Measurements from ENCODE around the gene CRIP3.

DNA sequence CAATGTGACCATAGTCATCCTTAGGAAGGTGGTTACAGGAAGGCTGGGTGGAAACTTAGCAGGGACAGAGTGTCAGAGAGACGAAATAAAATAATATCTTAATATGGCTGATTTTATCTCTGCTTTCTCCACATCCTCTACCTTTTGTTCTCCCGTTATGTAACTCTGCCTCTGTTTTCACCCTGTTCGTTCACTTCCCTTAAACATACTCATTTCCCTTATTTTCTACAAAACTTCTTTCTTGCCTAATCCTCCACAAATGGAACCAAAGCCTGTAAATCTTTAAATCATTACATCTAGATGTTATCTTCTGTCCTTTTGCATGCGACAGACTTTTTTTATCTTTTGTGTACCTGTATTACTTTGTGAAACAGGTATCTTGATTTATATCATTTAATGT lies 23.3 kb upstream of the CRIP3 start:
- TF ChIP-seq TEAD4 (CRISPR knock-in tag; IDR thresholded peaks at IDR 0.05) (no peak), NR1H2 (CRISPR knock-in tag; IDR thresholded peaks at IDR 0.05) (no peak), NR3C1 (CRISPR knock-in tag; conservative IDR thresholded peaks at IDR 0.05; ENCODE audit: low read depth) (no peak), ZNF232 (CRISPR knock-in tag; IDR thresholded peaks at IDR 0.05) (no peak), NFYB (CRISPR knock-in tag; conservative IDR thresholded peaks at IDR 0.05; ENCODE audit: low read depth) (no peak)
- TF ChIP-seq, protein P1, sequence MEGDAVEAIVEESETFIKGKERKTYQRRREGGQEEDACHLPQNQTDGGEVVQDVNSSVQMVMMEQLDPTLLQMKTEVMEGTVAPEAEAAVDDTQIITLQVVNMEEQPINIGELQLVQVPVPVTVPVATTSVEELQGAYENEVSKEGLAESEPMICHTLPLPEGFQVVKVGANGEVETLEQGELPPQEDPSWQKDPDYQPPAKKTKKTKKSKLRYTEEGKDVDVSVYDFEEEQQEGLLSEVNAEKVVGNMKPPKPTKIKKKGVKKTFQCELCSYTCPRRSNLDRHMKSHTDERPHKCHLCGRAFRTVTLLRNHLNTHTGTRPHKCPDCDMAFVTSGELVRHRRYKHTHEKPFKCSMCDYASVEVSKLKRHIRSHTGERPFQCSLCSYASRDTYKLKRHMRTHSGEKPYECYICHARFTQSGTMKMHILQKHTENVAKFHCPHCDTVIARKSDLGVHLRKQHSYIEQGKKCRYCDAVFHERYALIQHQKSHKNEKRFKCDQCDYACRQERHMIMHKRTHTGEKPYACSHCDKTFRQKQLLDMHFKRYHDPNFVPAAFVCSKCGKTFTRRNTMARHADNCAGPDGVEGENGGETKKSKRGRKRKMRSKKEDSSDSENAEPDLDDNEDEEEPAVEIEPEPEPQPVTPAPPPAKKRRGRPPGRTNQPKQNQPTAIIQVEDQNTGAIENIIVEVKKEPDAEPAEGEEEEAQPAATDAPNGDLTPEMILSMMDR (IDR thresholded peaks at IDR 0.05), result no peak
- TF ChIP-seq, protein P2, sequence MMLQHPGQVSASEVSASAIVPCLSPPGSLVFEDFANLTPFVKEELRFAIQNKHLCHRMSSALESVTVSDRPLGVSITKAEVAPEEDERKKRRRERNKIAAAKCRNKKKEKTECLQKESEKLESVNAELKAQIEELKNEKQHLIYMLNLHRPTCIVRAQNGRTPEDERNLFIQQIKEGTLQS (CRISPR knock-in tag; conservative IDR thresholded peaks at IDR 0.05), result no peak
- TF ChIP-seq, protein P3, sequence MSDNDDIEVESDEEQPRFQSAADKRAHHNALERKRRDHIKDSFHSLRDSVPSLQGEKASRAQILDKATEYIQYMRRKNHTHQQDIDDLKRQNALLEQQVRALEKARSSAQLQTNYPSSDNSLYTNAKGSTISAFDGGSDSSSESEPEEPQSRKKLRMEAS (CRISPR knock-in tag; IDR thresholded peaks at IDR 0.05), result no peak

Data from WTC11 (cell line).